GM18526 (cell line): ENCODE data around the gene STAT2.

Experiments
- POLR2A ChIP-seq: IDR thresholded peaks from 3 replicates; pipeline ENCODE4 v1.6.1; 2011; ENCODE audit not compliant: insufficient read length; ENCODE audit errors: extremely low read depth

STAT2 gene

DNA sequence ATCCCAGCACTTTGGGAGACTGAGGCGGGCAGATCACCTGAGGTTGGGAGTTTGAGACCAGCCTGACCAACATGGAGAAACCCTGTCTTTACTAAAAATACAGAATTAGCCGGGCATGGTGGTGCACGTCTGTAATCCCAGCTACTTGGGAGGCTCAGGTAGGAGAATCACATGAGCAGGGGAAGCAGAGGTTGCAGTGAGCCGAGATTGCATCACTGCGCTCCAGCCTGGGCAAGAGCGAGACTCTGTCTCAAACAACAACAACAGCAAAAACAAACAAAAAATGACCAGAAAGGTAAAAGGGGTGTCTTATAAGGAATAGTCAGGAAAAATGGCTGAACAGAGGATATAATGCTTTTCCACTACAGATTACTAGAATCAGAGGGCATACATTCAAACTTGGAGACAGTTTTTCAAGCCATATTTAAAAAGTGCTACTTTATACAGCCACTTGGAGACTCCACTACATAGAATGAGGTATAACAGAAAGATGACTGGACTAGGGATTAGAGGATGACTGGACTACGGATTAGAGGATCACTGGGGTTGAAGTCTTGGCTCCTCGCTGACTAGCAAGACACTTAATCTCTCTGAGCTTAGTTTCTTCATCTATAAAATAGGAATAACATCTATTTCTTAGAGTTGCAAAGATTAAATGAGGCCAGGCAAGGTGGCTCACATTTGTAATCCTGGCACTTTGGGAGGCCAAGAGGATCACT, 54.9 kb downstream of the STAT2 start:
- TF ChIP-seq POLR2A: no peak

DNA sequence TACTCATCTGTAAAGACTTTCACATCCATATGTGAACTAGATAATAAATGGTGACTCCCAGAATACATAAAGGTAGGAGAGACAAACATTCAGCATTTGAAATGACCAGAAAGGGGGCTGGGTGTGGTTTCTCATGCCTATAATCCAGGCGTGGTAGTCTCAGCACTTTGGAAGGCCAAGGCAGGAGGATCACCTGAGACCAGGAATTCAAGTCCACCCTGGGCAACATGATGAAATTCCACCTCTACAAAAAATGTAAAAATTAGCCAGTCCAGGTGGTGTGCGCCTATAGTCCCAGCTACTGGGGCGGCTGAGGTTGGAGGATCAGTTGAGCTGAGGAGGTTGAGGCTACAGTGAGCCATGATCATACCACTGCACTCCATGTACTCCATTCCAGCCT, 55.6 kb downstream of the STAT2 start:
- TF ChIP-seq POLR2A: no peak

DNA sequence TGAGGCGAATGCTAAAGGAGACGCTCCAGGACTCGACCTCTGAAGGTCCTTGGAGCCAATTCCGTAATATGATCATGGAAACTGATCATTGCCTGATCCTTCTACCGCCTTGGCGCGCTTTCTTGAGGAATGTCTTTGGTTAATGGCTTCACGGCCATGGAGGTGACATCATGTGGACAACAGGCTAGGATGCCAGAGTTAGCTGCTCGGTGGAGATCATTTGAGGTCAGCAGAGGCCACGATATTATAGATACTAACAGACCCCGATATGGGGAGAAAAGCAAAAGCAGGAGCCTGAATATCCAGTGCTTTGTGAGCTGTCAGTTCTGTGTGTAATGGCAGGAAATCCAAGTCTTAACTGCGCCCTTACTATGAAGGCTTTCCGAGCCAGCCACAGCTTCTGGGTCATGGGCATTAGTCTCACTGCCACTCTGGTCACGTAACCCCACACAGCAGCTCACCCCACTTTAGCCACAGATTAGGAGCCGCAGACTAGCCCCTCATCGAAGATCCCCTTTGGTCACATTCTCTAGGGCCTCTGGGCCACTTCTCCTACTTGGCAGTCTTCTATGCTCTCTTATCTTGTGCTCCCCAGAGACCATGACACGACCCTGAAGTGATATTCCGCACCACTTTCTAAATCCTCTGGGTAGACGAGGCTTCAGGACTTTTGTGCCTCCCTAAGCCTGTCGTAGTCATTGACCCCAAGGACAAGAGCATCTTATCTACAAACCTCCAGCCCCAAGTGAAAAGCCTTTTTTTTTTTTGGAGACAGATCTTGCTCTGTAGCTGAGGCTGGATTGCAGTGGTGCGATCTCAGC, 59.1 kb downstream of the STAT2 start:
- TF ChIP-seq POLR2A: no peak

DNA sequence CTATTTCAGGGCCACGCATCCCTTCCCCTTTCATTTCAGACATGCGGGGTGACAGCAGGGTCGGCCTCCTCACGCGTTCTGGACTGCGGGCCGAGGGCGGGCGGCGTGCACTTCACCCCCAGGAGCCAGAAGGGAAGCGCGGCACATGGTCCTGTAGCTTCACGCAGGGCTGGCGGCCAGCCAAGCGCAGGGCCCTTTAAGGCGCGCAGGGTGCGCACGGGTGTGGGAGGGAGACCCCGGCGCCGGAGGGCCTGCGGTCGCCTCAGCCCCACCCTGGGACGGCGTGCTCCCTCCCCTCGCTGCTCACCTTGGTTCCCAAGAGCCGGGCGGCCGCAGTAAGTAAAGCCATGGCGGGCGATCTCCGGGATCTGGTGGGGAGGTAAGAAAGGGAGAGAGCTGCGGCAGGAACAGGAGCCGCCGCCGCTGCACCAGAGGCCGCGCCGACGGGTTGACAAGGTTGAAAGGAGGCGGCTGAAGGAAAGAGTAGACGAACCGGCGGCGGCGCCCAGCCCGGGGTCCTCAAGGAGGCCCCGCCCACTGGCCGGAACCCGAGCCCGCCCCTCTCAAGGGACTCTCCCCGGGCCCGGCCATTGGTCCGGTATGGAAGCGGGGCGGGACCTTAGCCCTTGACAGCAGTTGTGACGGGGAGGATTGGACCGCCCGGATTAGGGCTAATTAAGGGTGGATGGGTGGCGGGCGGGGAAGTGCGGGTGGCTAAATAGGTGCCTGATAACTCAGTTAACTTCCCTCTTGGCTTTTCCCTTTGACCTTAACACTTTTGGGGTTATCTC, 59.9 kb downstream of the STAT2 start, which contains the start of gene CS:
Gene CS (minus strand): TSS at position 478 of the 791 bp plus-strand sequence. CDS start 129 bp downstream, at position 349.
- peak; percentile 64 for TF ChIP-seq POLR2A

DNA sequence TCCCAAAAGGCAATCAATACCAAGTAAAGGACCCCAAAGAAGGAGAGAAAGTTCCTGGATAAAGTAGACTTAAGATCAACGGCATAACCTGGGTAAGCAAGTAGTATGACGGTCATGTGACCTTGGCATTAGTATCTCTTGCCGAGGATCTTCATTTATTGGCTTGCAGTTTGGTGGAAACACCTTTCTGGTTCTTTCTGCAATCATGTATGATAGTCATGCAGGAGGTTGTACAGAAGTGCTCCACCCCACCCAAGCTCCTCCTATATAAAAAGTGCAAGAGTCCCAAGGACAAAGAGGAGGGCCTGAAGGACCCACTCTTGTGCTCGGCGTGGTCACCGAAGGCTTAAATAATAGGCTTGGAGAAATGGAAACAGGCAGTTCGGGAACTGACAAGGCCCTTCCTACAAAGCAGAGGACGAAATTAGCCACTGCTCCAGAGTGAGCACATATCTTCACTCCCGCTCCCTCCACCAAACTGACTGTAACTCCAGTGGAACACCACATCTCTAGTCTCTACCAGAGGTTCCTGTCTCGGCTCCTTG, 60.5 kb downstream of the STAT2 start:
- TF ChIP-seq POLR2A: no peak

DNA sequence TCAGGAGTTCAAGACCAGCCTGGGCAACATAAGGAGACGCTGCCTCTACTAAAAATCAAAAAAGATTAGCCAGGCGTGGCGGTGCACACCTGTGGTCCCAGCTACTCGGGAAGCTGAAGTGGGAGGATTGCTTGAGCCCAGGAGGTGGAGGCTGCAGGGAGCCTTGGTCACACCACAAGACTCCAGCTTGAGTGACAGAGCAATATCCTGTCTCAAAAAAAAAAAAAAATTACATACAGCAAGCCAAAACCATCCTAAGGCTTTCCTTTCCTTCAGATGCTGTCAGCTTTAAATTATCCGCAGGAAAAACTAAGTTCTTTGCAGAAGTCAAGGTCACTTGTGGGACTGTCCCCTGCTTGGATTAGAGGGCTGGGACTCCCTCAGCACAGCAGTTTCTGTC, 61.1 kb downstream of the STAT2 start:
- no peak for TF ChIP-seq POLR2A

DNA sequence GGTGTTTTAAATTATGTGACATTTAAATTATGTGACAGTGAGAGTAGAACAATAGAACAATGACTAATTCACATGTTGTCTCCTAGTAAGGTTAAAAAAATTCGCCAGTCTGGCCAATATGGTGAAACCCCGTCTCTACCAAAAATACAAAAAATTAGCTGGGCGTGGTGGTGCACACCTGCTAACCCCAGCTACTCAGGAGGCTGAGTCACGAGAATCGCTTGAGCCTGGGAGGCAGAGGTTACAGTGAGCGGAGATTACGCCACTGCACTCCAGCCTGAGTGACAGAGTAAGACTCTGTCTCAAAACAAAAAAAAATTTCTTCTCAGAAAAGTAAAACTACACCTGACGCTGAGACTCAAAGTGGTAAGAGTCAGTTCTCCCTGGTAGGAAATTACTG, 62.5 kb downstream of the STAT2 start:
- TF ChIP-seq POLR2A: no peak

DNA sequence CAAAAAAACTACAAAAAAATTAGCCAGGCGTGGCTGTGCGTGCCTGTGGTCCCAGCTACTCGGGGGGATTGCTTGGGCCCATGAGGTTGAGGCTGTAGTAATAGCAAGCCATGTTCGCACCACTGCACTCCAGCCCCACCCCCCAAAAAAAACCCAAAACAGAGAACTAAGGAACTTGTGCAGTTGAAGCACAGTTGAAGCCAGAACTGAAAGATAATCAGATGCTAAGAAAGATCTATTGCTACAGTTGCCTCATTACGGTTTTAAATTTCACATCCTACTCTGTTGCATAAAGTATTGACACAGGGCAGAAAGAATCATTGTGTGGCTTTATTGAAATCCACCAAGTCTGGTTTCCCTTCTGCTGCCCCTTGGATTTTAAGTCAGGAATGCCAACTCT, 63.6 kb downstream of the STAT2 start:
- TF ChIP-seq POLR2A: no peak

DNA sequence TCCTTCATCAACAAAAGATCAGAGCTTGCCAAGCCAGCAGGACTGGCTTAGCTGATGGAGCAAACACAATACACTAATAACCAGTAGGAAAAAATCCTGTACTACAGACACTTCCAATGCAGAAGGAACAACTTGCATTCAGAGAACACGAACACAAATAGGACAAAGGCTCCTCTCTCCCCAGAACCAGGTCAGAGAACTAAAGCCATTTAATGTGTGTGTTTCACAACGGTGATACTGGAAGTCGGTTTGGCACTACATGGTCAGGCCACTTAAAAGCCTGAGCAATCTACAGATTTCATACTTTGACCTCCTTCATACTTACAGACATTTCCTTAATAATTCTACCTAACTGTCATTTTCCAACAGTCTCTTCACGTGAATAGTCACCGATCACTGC, 66.1 kb downstream of the STAT2 start:
- no peak for TF ChIP-seq POLR2A
